22Rv1 (cell line): ENCODE measurements around the gene SS18L1.

Experiments
- CTCF ChIP-seq: fragments of 450-650 bp; IDR thresholded peaks from 2 replicates; pipeline ENCODE4 v1.5.1; 2017; ENCODE audit warnings: mild to moderate bottlenecking
- ZFX ChIP-seq: fragments of 450-650 bp; IDR thresholded peaks from 2 replicates; pipeline ENCODE4 v1.6.1; 2017; ENCODE audit warnings: antibody characterized with exemption, borderline replicate concordance

GRCh38 chr20:62148908-62149314 lies 5.3 kb downstream of the SS18L1 start:
- TF ChIP-seq CTCF (no peak), ZFX (no peak)
